Neural progenitor cell (in vitro differentiated cells): ENCODE data around the gene RNF169. TPM values are rescaled to one million over a fixed set of nuclear protein-coding genes. Genes with fewer than 3 reads are reported as not detected.

Experiments used
- DNase-seq: peaks from one replicate; pipeline ENCODE4 v3.0.0-alpha.2; 2016; ENCODE audit warnings: low spot score
- H2AFZ ChIP-seq: fragments of 200-600 bp; sonication (generic); replicated peaks from 2 replicates; pipeline ENCODE4 v1.6.1; 2016; ENCODE audit warnings: antibody characterized with exemption
- H3F3A ChIP-seq: fragments of 200-600 bp; sonication (generic); 2 replicates; pipeline ENCODE4 v1.6.1; 2016; ENCODE audit warnings: antibody characterized with exemption, low read depth
- H3K27ac ChIP-seq: fragments of 200-600 bp; sonication (generic); 2 replicates; pipeline ENCODE4 v1.5.1; 2016; ENCODE audit warnings: mild to moderate bottlenecking
- H3K27me3 ChIP-seq: fragments of 200-600 bp; sonication (generic); 2 replicates; pipeline ENCODE4 v1.6.1; 2016; ENCODE audit warnings: mild to moderate bottlenecking, moderate library complexity
- H3K36me3 ChIP-seq: fragments of 200-600 bp; sonication (generic); 2 replicates; pipeline ENCODE4 v1.5.1; 2016
- H3K4me1 ChIP-seq: fragments of 200-600 bp; sonication (generic); 2 replicates; pipeline ENCODE4 v1.6.1; 2016; ENCODE audit warnings: mixed run types
- H3K4me2 ChIP-seq: fragments of 200-600 bp; sonication (generic); 2 replicates; pipeline ENCODE4 v1.6.1; 2016
- H3K4me3 ChIP-seq: fragments of 200-600 bp; sonication (generic); 2 replicates; pipeline ENCODE4 v1.5.1; 2016
- H3K79me2 ChIP-seq: fragments of 200-600 bp; sonication (generic); 2 replicates; pipeline ENCODE4 v1.6.1; 2016; ENCODE audit warnings: low read depth
- H3K9ac ChIP-seq: fragments of 200-600 bp; sonication (generic); 2 replicates; pipeline ENCODE4 v1.6.1; 2016
- H3K9me3 ChIP-seq: fragments of 200-600 bp; sonication (generic); 2 replicates; pipeline ENCODE4 v1.5.1; 2016; ENCODE audit warnings: low read depth
- H4K20me1 ChIP-seq: fragments of 200-600 bp; sonication (generic); 2 replicates; pipeline ENCODE4 v1.6.1; 2016; ENCODE audit warnings: low read depth
- H3K27ac Mint-ChIP-seq: 3 replicates; pipeline ENCODE4 v1.8.0; 2021; ENCODE audit warnings: mixed read lengths
- H3K27me3 Mint-ChIP-seq: 2 replicates; pipeline ENCODE4 v1.8.0; 2022; ENCODE audit warnings: low read depth, mild to moderate bottlenecking, inconsistent platforms, moderate library complexity, mixed read lengths; ENCODE audit not compliant: insufficient read depth
- H3K36me3 Mint-ChIP-seq: 3 replicates; pipeline ENCODE4 v1.8.0; 2021; ENCODE audit warnings: mixed read lengths
- H3K4me1 Mint-ChIP-seq: 3 replicates; pipeline ENCODE4 v1.8.0; 2021; ENCODE audit warnings: mixed read lengths
- H3K4me3 Mint-ChIP-seq: 3 replicates; pipeline ENCODE4 v1.8.0; 2021; ENCODE audit warnings: mild to moderate bottlenecking, moderate library complexity, mixed read lengths
- H3K9me3 Mint-ChIP-seq: 3 replicates; pipeline ENCODE4 v1.8.0; 2020; ENCODE audit warnings: mixed read lengths
- CTCF ChIP-seq: fragments of 200-600 bp; sonication (generic); IDR thresholded peaks from 2 replicates; pipeline ENCODE4 v1.5.1; 2017; ENCODE audit warnings: antibody characterized with exemption, mild to moderate bottlenecking
- EZH2 ChIP-seq: fragments of 200-600 bp; sonication (generic); IDR thresholded peaks from 2 replicates; pipeline ENCODE4 v1.6.1; 2017; ENCODE audit warnings: antibody characterized with exemption, mild to moderate bottlenecking, moderate library complexity
- EZH2phosphoT487 ChIP-seq: fragments of 200-600 bp; sonication (generic); IDR thresholded peaks from 2 replicates; pipeline ENCODE4 v1.6.1; 2017; ENCODE audit warnings: antibody characterized with exemption
- total RNA-seq: library from RNA; depleted of rRNA; stranded (reverse); fragments of >200 nt; gene quantifications from 2 replicates; pipeline ENCODE4 v1.2.3, GENCODE V29; 2015; ENCODE audit warnings: low replicate concordance

Gene RNF169
- total RNA-seq, 1 donor from 2014 or later = 30.2 TPM

- peaks cover 29% of the 10 kb centered on the region for H3K4me1 ChIP-seq
- no peak overlapping the region for H3K27ac ChIP-seq
- no peaks in the 10 kb centered on the region for H3F3A ChIP-seq
- H3K9ac ChIP-seq = no peak overlapping the region
- H3K9me3 ChIP-seq = no peaks in the 10 kb centered on the region
- H3K4me2 ChIP-seq = no peak overlapping the region
- Mint-ChIP-seq H3K27me3 (peaks cover 5% of the 10 kb centered on the region), H3K27ac (no peak overlapping the region), H3K4me3 (no peak overlapping the region), H3K9me3 (no peaks in the 10 kb centered on the region), H3K4me1 (peaks cover 12% of the 10 kb centered on the region), H3K36me3 (no peaks in the 10 kb centered on the region)
- no peak overlapping the region for H2AFZ ChIP-seq
- H3K4me3 ChIP-seq = no peak overlapping the region
- no peak for TF ChIP-seq EZH2
- TF ChIP-seq CTCF = no peak
- no peak for TF ChIP-seq EZH2phosphoT487
- no peaks in the 10 kb centered on the region for H3K27me3 ChIP-seq
- no peaks in the 10 kb centered on the region for H3K79me2 ChIP-seq
- DNase-seq = no peak
- no peaks in the 10 kb centered on the region for H4K20me1 ChIP-seq
- H3K36me3 ChIP-seq = no peaks in the 10 kb centered on the region
Observed at GRCh38 chr11:74719011-74719410, 29.6 kb upstream of the RNF169 start.

- Histone ChIP-seq H3F3A (no peaks in the 10 kb centered on the region), H3K9me3 (no peaks in the 10 kb centered on the region), H3K36me3 (no peaks in the 10 kb centered on the region), H3K27ac (no peak overlapping the region), H3K79me2 (no peaks in the 10 kb centered on the region), H3K9ac (no peak overlapping the region), H2AFZ (peak overlapping the region; percentile 23), H3K4me2 (peak overlapping the region; percentile 43), H3K4me1 (peaks cover 29% of the 10 kb centered on the region), H4K20me1 (no peaks in the 10 kb centered on the region), H3K27me3 (peaks cover 8% of the 10 kb centered on the region), H3K4me3 (no peak overlapping the region)
- Mint-ChIP-seq H3K9me3 (no peaks in the 10 kb centered on the region), H3K27ac (peak overlapping the region; percentile 34), H3K4me3 (no peak overlapping the region), H3K36me3 (no peaks in the 10 kb centered on the region), H3K4me1 (peaks cover 16% of the 10 kb centered on the region), H3K27me3 (peaks cover 7% of the 10 kb centered on the region)
- no peak for TF ChIP-seq EZH2phosphoT487
- no peak for TF ChIP-seq CTCF
- no peak for TF ChIP-seq EZH2
- DNase-seq = no peak
Observed at GRCh38 chr11:74720596-74721478, 27.8 kb upstream of the RNF169 start.

GRCh38 chr11:74721479-74721835, 27.2 kb upstream of the RNF169 start:
- H2AFZ ChIP-seq = no peak overlapping the region
- peaks cover 10% of the 10 kb centered on the region for H3K27me3 Mint-ChIP-seq

More at GRCh38 chr11:74721479-74721835, 27.2 kb upstream of the RNF169 start:
- no peaks in the 10 kb centered on the region for H3K36me3 Mint-ChIP-seq
- Histone ChIP-seq H3K9me3 (no peaks in the 10 kb centered on the region), H4K20me1 (peaks cover 4% of the 10 kb centered on the region), H3K27ac (no peak overlapping the region), H3K4me3 (no peak overlapping the region), H3K4me1 (peaks cover 29% of the 10 kb centered on the region), H3K4me2 (no peak overlapping the region), H3K9ac (no peak overlapping the region), H3K79me2 (no peaks in the 10 kb centered on the region), H3K27me3 (peaks cover 14% of the 10 kb centered on the region), H3F3A (no peaks in the 10 kb centered on the region), H3K36me3 (no peaks in the 10 kb centered on the region)
- peaks cover 17% of the 10 kb centered on the region for H3K4me1 Mint-ChIP-seq
- TF ChIP-seq CTCF = no peak
- no peak for TF ChIP-seq EZH2
- no peak for TF ChIP-seq EZH2phosphoT487
- no peak overlapping the region for H3K27ac Mint-ChIP-seq
- H3K9me3 Mint-ChIP-seq = no peaks in the 10 kb centered on the region
- H3K4me3 Mint-ChIP-seq = no peak overlapping the region
- DNase-seq = no peak
